ENCODE results near the gene PPIL4.

The PPIL4 gene

DNA sequence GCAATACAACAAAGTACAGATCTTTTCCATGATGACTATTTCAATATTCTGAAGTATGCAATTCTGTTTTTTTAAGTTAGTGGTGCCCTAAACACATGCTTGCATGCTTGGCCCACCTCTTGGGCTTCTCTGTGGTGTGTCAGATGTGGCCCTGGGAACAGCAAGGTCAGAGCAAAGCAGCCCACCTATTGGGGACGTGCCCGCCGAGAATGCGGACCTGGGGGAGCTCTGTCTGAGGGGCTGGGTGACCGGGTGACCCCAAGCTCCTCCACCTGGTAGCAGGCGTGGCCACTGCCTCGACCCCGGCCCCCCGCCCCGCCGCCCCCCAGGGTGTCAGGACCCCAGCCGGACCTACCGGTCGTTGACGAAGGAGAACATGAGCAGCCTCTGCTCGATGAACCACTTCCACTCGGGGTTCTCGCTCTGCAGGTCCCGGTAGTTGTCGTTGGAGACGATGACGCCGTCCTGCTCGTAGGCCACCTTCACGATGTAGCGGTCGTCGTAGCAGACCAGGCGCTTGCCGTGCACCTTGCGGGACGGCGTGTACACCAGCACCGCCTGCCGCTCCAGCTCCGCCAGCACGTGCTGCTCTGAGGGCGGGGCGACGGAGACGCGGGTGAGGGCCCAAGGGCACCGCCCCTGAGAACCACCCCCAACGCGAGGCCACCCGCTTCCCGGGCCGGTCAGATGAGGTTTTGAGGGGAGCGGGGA, 89.4 kb downstream of the PPIL4 start:
- DNase-seq (no peak), ATAC-seq (replicated peaks) (no peak)
- Mint-ChIP-seq H3K27ac (no peak overlapping the region), H3K9me3 (no peaks in the 10 kb centered on the region), H3K4me3 (no peak overlapping the region), H3K4me1 (ENCODE audit: low read depth in 2 of 2) (no peaks in the 10 kb centered on the region), H3K36me3 (ENCODE audit: insufficient read depth) (peaks cover 48% of the 10 kb centered on the region), H3K27me3 (no peaks in the 10 kb centered on the region)

DNA sequence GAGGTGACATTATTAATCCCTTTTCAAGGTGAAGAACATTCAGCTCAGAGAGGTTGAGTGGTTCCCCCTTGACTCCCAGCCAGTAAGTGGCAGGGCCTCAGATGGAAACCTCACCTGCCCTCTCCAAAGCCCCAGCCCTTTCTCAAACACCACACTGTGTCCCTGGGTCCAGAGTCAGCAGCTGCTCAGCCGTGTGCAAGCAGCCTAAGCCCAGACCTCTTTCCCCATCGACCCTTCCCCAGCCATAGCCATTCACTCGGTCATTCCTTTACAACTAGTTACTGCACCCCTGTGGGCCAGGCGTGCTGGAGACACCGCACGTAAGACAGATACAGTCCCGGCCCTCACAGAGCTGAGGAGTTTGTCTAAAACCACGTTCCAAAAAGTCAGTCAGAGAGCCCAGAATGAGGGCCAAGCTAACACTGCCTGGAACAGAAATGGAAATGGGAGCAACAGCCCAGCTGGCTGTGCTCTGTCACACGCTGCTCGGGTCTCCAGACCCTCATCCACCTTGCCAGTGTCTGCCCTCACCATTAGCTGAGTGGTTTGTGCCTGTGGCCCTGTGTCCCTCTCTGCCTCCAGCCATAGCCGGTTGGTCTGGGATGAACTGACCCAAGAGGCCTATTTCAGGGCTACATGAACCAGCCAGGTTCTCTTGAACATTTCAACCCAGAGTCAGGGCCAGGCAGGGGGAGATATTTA, 90.7 kb downstream of the PPIL4 start:
- ATAC-seq (replicated peaks) (no peak), DNase-seq (no peak)
- H3K36me3 Mint-ChIP-seq (ENCODE audit: insufficient read depth), result peaks cover 36% of the 10 kb centered on the region
- H3K9me3 Mint-ChIP-seq, result no peaks in the 10 kb centered on the region
- H3K27me3 Mint-ChIP-seq, result no peaks in the 10 kb centered on the region
- H3K4me3 Mint-ChIP-seq, result no peak overlapping the region
- H3K4me1 Mint-ChIP-seq (ENCODE audit: low read depth in 2 of 2), result no peaks in the 10 kb centered on the region
- H3K27ac Mint-ChIP-seq, result no peak overlapping the region

Measured in effector memory CD8-positive, alpha-beta T cell (primary cell).